LNCAP (cell line): ENCODE data around the gene CCT3.

Source experiments
- TF ChIP-seq, protein P1 (sequence below): fragments of 450-650 bp; IDR thresholded peaks from 2 replicates; pipeline ENCODE4 v1.5.1; 2017; ENCODE audit warnings: mild to moderate bottlenecking

The CCT3 gene

DNA sequence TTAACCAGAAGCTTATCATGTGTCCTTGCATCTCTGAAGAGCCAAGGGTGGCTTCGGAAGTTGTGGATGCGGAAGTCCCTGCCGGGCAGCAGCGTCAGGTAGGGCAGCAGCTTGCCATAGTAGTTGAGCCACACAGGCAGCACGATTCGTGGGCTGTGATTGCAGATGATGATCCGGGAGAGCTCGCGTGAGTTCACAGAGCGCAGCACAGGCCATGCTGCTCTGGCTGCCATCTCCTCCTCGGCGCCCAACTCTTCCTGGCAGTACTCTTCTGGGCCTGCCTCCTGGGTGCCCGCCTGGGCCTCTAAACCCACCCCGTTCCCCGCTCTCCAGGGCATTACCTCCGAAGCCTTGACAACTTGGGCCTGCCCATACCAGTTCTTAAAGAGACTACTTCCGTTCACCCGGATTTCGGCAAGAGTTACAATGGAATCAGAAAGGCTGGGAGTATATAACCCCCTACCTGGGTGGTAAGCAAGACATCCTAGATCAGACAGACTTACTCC, 39.2 kb downstream of the CCT3 start, which contains the start of gene VHLL:
Gene VHLL, minus strand, starts transcription at position 456 of the 506 bp plus-strand sequence. Its CDS starts 118 bp downstream, at position 338.
- TF ChIP-seq, protein P1, sequence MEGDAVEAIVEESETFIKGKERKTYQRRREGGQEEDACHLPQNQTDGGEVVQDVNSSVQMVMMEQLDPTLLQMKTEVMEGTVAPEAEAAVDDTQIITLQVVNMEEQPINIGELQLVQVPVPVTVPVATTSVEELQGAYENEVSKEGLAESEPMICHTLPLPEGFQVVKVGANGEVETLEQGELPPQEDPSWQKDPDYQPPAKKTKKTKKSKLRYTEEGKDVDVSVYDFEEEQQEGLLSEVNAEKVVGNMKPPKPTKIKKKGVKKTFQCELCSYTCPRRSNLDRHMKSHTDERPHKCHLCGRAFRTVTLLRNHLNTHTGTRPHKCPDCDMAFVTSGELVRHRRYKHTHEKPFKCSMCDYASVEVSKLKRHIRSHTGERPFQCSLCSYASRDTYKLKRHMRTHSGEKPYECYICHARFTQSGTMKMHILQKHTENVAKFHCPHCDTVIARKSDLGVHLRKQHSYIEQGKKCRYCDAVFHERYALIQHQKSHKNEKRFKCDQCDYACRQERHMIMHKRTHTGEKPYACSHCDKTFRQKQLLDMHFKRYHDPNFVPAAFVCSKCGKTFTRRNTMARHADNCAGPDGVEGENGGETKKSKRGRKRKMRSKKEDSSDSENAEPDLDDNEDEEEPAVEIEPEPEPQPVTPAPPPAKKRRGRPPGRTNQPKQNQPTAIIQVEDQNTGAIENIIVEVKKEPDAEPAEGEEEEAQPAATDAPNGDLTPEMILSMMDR, result no peak

DNA sequence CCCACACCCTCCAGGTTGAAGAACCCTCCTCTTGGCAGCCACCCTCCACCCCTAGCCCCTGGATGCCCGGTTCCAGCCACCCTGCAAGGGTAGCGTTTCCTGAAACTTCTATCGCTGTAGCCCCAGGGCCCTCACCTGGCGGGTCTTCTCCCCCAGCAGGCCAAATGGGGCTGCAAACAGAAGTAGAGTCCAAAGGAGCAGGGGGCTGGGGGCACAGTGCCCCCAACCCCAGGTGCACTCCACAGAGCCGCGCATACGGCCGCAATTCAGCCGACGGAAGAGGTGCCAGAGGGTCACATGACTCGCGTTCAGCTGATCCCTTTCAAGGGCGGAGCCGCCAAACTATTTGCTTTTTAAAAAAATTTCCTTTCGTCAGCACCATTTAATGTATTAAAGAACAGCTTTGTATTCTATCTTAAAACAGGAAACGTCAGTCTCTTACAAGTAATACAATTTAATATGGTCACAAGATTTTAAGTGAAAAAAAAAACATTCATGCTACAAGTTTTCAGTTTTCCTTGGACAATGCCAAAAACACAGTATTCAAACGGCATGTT, 42.6 kb downstream of the CCT3 start, which contains the start of gene GLMP:
Gene GLMP, minus strand, starts transcription at position 289 of the 557 bp plus-strand sequence. Its CDS starts 34 bp downstream, at position 255.
- TF ChIP-seq, protein P1, result no peak

DNA sequence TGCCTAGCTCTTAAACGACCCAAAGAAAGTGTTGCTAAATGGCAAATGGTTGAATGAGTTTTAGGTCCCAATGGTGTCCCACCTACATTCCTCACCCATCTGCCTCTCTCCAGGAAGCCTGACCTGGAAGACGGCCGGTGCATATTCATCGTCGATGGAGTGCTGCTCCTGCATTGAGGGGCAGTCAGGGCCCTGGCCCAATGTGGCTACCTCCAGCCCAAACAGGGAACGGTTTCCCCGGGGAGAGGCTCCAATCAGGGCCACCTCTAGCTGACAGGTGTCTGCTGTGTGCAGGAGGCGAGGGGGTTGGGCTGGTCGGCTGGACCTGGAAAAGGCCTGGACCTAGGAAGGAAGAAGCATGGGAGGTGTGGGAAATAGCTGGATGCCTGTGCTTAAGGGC, 44.2 kb downstream of the CCT3 start:
- TF ChIP-seq, protein P1, result no peak

DNA sequence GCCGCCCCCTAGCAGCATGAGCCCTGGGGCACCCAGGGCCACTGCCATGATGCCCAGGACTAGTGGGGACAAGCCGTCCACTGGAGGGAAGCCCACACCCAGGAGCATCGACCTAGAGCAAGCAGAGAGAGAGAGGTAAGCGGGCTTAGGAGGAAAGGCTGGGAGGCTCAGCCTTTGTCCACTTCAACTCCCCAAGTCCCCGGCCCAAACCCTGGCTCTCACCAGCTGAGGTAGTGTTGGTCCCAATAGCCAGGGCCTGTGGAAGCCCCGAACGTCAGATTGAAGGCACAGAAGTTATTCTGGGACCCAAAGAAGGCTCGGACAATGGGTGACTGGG, 45.0 kb downstream of the CCT3 start:
- TF ChIP-seq, protein P1, result no peak

DNA sequence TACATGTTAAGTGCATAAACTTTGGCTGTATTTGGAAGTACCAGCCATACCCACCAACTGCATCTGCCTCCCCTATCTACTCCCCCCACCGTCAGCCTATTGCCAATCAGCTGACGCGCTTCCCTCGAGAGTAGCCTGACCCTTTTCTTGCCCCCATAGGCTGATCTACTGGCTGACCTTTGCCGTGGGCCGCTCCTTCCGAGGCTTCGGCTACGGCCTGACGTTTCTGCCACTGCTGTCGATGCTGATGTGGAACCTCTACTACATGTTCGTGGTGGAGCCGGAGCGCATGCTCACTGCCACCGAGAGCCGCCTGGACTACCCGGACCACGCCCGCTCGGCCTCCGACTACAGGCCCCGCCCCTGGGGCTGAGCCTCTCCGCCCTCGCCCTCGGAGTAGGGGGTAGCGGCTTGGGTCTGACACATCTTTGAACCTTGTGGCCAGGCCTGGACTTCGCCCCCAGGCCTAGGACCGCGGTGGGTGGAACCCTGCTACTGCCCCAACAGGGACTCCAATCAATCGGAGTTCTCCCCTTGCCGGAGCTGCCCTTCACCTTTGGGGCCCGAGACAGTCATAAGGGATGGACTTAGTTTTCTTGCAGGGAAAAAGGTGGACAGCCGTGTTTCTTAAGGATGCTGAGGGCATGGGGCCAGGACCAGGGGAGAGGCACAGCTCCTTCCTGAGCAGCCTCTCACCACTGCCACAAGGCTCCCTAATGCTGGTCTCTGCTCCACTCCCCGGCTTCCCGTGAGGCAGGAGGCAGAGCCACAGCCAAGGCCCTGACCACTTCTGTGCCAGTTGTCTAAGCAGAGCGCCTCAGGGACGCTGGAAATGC, 46.6 kb downstream of the CCT3 start:
- TF ChIP-seq, protein P1, result no peak

DNA sequence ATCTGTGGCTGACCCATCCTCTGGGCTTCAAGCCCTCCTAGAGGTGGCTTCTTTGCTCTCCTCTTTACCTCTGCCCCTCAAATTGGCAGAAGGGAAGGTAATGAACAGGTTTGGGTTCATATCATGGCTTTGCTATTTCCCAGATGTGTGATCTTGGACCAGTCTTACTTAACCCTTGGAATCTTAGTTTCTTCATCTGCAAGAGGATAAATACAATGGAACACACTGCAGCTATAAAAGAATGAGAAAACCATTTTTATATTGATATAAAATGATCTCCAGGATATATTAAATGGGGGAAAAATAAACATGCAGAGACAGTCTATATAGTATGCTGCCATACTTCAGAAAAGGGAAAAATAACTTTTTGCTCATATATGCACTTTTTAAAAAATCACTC, 48.2 kb downstream of the CCT3 start:
- TF ChIP-seq, protein P1, result no peak

DNA sequence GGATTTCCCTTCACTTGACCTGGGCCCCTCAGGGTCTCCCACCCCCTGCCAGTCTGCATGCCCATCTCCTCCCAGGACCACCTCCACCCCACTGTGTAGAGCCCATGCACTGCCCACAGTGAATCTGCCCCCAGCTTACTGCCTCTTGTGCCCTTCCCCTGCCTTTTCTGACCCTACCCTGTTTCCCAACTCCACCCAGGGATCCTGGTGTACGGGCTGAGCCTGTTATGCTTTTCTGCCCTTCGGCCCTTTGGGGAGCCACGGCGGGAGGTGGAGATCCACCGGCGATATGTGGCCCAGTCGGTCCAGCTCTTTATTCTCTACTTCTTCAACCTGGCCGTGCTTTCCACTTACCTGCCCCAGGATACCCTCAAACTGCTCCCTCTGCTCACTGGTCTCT, 52.0 kb downstream of the CCT3 start:
- TF ChIP-seq, protein P1, result no peak
